HG03558 (cell line): ENCODE data around the gene ATP2B3.

Experiments used
- ATAC-seq: cut with Tn5 transposase; IDR thresholded peaks from one replicate; pipeline ENCODE4 v1.9.1; 2021; ENCODE audit warnings: moderate number of reproducible peaks; ENCODE audit not compliant: unreplicated experiment; ENCODE audit errors: extremely low read depth

ATP2B3 gene

GRCh38 chrX:153564047-153564606, 46.7 kb downstream of the ATP2B3 start:
- ATAC-seq, result no peak

DNA sequence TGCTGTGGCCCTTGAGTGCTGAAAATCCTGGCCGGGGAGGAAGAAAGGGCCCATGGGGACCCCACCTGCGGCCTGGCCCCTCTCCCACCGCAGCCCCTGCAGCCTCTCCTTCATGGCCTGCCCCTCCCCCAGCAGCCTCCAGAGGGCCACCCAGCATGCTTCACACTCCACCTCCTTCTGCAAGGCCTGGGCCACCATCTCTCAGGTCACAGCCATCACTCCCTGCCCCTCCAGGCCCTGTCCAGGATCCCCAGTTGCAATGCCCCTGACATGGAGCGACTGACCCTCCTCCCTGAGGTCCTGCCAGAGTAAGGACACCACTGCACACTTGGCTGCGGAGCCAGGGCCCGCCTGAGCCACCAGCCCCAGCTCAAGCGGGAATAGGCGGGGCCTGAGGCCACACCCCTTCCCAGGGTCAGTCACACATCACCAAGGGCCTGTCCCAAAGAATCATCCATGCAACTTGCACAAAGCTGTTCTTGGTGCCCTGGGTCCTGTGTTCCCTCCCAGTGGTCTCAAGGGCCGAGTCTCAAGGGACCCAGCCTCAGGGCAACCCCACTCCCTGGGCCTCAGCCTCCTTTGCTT, 48.6 kb downstream of the ATP2B3 start:
- no peak for ATAC-seq

- ATAC-seq, result no peak
Measured at GRCh38 chrX:153568451-153569011, 51.1 kb downstream of the ATP2B3 start.

DNA sequence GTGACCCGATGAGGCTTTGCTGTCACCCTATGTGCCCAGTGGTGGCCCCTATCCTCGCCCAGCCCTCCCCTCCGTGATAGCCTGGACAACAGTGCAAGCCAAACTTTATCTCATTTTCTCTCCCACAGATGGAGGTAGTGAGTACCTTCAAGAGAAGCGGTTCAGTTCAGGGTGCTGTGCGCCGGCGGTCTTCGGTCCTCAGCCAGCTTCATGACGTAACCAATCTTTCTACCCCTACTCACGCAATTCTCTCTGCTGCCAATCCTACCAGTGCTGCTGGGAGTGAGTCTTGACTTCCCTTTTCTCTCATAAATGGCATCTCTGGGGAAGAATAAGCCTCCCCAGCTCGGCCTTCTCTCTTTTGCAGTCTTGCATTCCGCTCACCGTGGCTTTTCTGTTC, 52.0 kb downstream of the ATP2B3 start:
- ATAC-seq, result no peak

DNA sequence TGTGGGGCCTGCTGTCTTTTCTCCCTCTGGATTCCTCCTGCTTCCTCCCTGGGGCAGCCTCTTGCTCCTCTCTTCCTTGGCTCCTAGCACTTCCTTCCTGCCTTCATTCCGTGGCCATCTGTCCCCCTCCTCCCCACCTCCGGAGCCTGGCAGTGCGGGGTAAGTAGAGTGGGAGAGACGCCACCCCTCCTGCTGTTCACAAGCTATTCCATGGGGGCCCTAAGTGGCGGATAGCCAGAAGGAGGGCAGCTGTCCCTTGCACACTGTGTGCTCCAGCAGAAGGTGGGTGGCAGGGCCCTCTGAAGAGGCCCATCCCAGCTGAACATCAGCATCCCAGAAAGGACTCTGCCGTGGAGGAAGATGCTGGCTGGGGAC, 54.1 kb downstream of the ATP2B3 start:
- ATAC-seq, result no peak

- ATAC-seq, result no peak
Measured at GRCh38 chrX:153572601-153573000, 55.2 kb downstream of the ATP2B3 start.

- no peak for ATAC-seq
Measured at GRCh38 chrX:153573984-153574383, 56.5 kb downstream of the ATP2B3 start.

- no peak for ATAC-seq
Measured at GRCh38 chrX:153576239-153576870, 58.9 kb downstream of the ATP2B3 start.

- ATAC-seq, result no peak
Measured at GRCh38 chrX:153576961-153577360, 59.5 kb downstream of the ATP2B3 start.

- ATAC-seq, result no peak
Measured at GRCh38 chrX:153578200-153578835, 60.9 kb downstream of the ATP2B3 start.

DNA sequence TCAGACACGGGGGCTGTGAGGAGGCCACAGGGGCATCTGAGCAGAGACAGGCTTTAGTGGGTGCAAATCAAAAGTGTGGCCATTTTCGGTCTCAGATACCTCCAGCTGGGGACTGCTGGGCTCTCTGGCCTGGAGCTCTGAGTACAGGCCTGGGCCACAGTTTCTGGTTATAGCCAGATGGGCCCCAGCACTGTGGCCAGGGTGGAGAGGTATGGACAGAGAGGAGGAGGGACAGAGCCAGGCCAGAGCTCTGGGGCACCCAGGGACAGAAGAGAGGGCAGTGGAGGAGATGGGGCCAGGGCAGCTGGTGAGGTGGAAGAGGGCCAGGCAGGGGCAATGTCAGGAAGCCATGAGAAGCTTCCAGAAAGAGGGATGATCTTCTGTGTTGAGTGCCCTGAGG, 61.4 kb downstream of the ATP2B3 start:
- ATAC-seq, result no peak

- ATAC-seq, result no peak
Measured at GRCh38 chrX:153580700-153581386, 63.4 kb downstream of the ATP2B3 start.

DNA sequence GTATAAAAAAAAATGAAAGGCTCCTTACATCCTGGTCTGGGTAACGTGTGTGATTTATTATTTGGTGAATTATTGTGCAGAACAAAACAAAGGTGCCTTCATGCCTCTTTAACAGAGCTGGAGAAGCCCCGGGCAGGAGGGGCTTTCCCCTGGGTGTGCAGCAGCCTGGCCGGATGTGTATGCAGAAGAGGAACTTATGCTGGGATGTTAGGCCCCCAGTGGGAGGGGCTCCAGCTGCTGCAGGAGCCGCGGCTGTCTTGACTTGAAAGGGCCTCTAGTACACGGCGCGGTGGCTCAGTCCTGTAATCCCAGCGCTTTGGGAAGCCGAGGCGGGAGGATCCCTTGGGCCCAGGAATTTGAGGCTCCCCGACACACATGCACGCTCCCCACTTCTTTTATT, 65.5 kb downstream of the ATP2B3 start:
- ATAC-seq, result peak; percentile 98

DNA sequence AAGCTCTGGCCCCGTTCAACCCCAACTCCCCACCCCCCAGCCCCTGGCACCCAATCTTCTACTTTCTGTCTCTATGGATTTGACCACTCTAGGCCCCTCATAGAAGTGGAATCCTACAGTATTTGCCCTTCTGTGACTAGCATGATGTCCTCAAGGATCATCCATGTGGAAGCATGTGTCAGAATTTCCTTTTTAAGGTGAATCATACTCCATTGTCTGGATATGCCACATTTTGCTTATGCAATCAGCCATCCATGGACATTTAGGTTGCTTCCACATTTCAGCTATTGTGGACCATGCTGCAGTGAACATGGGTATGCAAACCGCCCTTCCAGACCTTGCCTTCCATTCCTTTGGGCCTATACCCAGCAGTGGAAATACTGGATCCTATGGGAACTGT, 66.0 kb downstream of the ATP2B3 start:
- no peak for ATAC-seq

DNA sequence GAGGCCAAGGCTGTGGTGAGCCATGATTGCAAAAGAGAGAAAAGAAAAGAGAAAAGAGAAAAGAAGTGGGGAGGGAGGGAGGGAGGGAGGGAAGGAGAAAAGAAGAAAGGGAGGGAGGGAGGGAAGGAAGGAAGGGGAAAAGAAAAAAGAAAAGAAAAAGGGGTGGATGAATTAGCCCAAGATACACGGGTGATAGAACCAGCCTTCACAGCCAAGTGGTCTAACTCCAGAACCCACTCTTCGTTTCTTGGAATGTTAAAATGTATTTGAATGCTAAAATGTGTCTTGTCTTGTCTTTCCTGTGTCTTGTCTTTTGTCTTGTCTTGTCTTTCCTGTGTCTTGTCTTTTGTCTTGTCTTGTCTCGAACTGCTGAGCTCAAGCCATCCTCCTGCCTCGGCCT, 68.4 kb downstream of the ATP2B3 start:
- ATAC-seq, result no peak

- ATAC-seq, result no peak
Measured at GRCh38 chrX:153587342-153587741, 69.9 kb downstream of the ATP2B3 start.

DNA sequence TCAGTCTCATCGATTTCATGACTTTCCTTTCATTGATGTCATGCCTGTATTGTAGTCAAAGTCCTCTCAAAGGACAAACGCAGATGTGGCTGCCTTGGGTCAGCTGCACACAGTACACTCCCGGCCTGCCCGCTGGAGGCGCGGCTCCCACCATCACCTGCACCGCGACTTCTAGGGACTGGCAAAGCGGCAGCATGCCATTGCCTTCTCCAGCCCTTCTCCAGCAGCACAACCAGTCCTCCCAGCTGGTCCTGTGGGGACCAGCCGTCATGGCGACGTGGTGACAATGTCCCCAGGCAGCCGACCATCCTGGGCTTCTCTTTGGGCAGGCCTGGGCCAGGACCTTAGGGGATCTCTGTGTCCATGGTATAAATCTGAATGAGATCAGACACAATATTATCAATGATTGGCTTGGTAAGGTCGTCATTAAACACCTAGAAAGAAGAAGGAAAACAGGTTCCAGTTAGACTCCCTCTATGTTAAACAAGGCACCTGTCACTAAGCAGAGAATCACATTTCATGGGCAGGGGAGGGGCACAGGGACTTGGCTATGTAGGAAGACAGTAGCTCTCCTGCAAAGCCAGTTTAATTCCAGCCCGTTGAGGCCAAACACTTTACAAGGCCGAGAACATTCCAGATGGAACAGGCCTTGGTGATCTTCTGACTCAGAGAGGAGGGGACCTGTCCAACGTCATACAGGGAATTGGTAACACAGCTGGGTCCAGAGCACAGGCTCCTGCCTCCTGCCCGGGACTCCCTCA, 70.8 kb downstream of the ATP2B3 start:
- ATAC-seq, result no peak

- no peak for ATAC-seq
Measured at GRCh38 chrX:153588782-153589446, 71.5 kb downstream of the ATP2B3 start.
